Spinal cord (tissue), 10 donors: ENCODE results near the gene VIT. TPM values are rescaled to one million over a fixed set of nuclear protein-coding genes. Genes with fewer than 3 reads are reported as not detected.

Source experiments
- DNase-seq, 6 donors: peaks; one replicate each; pipeline versions ENCODE4 v3.0.0 to v3.0.0-alpha.2; 2013 to 2015; ENCODE audit warnings: low spot score in 6 of 6, low read depth in 4 of 6
- H3K27ac ChIP-seq: one replicate; pipeline ENCODE4 v1.5.1; 2013; ENCODE audit warnings: low read depth, low read length, control low read depth
- H3K27me3 ChIP-seq: one replicate; pipeline ENCODE4 v1.6.1; 2013; ENCODE audit warnings: low read length; ENCODE audit not compliant: control insufficient read depth, insufficient read depth
- H3K36me3 ChIP-seq: one replicate; pipeline ENCODE4 v1.6.1; 2013; ENCODE audit warnings: low read length; ENCODE audit not compliant: control insufficient read depth, insufficient read depth
- H3K4me1 ChIP-seq: one replicate; pipeline ENCODE4 v1.6.1; 2013; ENCODE audit warnings: low read length; ENCODE audit not compliant: control insufficient read depth, insufficient read depth
- H3K4me3 ChIP-seq: one replicate; pipeline ENCODE4 v1.5.1; 2013; ENCODE audit warnings: low read depth, low read length, control low read depth
- H3K9me3 ChIP-seq: one replicate; pipeline ENCODE4 v1.6.1; 2013; ENCODE audit warnings: low read length; ENCODE audit not compliant: control insufficient read depth, insufficient read depth
- WGBS: methylation state at CpG from one replicate; pipeline ENCODE4 v1.1.5; 2013; ENCODE audit warnings: missing lambda C conversion rate; ENCODE audit not compliant: insufficient coverage; 5-methylcytosine and 5-hydroxymethylcytosine counted together
- polyA plus RNA-seq, 2 donors: library from polyadenylated mRNA; unstranded; fragments of 120-200 nt; gene quantifications; one replicate each; pipeline ENCODE4 v1.2.1, GENCODE V29; 2013; ENCODE audit not compliant: insufficient read length in 2 of 2
- total RNA-seq, 2 donors: library from RNA; depleted of rRNA in 1 of 2; stranded (reverse); fragments of 120-200 nt in 1 of 2; fragments of >200 nt in 1 of 2; gene quantifications; one replicate each; pipeline versions ENCODE4 v1.2.3 to v1.2.4, GENCODE V29; 2013 to 2014
- donor health status: healthy.

Gene VIT
- total and polyA plus RNA-seq, 4 donors, result 1.3 to 3.8 (median 1.5) TPM; not detected in 1

DNA sequence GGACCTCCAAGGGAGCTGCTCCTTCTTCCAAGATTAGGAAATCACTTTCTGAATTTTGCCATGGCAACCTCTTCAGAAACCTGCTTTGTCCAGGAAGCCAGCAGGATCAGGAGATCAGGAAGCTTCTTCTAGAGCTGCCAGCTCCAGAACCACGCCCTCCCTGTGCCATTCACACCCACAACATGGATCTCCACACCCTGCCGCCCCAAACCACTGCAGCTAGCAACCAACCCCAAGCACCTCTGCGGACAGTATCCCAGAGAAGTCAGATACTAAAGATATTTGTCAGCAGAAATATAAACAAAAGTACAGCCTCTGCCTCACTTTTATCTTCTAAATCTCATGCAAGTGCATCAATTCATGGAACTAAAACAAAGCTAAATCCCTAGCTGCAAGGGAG, 106.4 kb downstream of the VIT start:
- Histone ChIP-seq H3K27ac (no peak overlapping the region), H3K9me3 (no peaks in the 10 kb centered on the region), H3K36me3 (no peaks in the 10 kb centered on the region), H3K27me3 (no peaks in the 10 kb centered on the region), H3K4me3 (no peak overlapping the region), H3K4me1 (no peaks in the 10 kb centered on the region)
- DNase-seq, result no peak
- 100% methylated on average over 2 of the region's 3 CpGs for WGBS

DNA sequence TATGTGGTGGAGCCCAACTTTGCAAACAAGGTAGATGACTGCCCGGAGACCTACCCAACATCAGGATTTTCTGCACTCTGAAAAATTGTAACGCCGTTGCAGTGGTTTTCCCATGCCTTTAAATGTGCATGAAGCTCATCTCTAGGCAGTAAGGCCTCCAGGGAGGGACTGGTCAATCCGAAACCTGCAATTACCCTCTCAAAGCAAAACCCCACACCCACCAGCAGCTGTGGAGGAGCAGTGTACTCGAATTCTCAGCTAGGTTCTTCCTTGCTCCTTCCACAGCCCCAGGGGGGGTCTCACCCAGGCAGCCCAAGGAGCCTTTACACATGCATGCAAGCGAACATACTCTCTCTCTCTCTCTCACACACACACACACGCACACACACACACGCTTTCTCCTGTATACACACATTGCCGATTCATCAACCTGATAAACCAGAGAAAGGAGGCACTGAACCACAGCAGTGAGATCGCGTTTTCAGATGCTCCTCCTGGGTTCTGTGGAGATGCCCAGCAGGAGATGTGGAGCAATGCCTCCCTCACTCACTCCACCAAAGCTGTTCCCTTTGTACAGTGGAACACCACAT, 109.2 kb downstream of the VIT start:
- Histone ChIP-seq H3K9me3 (no peaks in the 10 kb centered on the region), H3K4me1 (no peaks in the 10 kb centered on the region), H3K4me3 (no peak overlapping the region), H3K27ac (no peak overlapping the region), H3K27me3 (no peaks in the 10 kb centered on the region), H3K36me3 (no peaks in the 10 kb centered on the region)
- DNase-seq, result no peak
- WGBS, result 80% methylated on average over 11 of the region's 11 CpGs

DNA sequence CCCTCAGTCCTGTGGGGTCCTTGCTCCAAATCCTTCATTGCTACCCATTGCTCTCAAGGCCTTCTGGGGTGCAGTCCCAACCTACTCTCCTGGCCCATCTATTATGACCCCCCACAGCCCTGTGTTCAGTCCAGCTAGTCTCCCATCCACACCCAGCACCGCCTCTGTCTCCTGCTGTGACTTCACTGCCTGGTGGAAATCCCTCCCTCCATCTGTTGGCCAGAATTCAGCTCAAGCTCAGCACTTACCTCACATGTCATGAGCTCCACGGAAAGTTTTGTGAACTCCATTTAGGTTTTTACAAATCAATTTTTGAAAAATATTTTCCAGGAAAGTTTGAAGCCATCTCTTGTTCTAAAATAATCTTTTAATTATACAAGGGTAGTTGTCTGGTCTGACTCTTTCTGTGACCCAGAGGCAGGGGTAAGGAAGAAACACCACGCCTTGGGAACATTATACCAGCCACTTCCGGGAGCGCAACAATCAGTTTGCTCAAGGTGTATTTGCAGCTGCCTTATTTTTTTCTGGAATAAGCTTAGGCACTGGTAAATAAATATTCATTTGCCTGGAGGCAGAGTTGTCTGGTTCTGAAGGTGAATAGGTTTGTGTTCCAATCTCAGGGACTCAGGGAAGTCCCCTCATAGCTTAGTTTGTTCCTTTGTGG, 110.8 kb downstream of the VIT start:
- no peak overlapping the region for H3K4me3 ChIP-seq
- no peak overlapping the region for H3K27ac ChIP-seq
- no peaks in the 10 kb centered on the region for H3K27me3 ChIP-seq
- no peaks in the 10 kb centered on the region for H3K4me1 ChIP-seq
- DNase-seq, result no peak
- WGBS, result 91% methylated on average over 4 of the region's 5 CpGs
- no peaks in the 10 kb centered on the region for H3K9me3 ChIP-seq
- H3K36me3 ChIP-seq, result no peaks in the 10 kb centered on the region

DNA sequence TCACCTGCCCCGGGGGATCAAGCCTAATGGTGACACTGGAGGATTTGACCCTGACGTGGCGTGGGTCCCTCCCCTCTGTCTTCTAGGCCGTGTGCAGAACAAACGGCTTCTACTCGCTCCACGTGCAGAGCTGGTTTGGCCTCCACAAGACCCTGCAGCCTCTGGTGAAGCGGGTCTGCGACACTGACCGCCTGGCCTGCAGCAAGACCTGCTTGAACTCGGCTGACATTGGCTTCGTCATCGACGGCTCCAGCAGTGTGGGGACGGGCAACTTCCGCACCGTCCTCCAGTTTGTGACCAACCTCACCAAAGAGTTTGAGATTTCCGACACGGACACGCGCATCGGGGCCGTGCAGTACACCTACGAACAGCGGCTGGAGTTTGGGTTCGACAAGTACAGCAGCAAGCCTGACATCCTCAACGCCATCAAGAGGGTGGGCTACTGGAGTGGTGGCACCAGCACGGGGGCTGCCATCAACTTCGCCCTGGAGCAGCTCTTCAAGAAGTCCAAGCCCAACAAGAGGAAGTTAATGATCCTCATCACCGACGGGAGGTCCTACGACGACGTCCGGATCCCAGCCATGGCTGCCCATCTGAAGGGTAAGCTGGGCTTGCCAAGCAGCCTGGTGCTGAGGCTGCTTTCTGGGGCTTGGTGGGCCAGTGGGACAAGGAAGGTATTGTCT, 112.0 kb downstream of the VIT start:
- no peak for DNase-seq
- no peaks in the 10 kb centered on the region for H3K4me1 ChIP-seq
- no peaks in the 10 kb centered on the region for H3K9me3 ChIP-seq
- H3K4me3 ChIP-seq, result no peak overlapping the region
- 96% methylated on average over 35 of the region's 35 CpGs for WGBS
- no peaks in the 10 kb centered on the region for H3K27me3 ChIP-seq
- H3K36me3 ChIP-seq, result no peaks in the 10 kb centered on the region
- no peak overlapping the region for H3K27ac ChIP-seq

DNA sequence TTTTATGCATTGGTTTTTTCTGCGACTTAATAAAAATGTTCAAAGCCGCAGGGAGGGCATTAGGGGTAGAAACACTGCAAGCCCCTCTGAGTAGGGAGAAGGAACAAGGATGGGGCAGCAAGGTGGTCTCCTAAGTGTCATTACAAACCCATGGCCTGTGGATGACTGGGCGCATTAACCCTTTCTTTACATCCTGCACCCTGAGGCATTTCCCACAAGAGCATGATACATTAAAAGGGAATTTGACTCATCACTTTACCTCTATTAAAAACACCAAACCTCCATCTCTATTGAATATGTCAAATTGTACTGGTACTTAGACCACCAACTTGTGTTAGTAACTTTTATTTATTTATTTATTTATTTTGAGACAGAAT, 112.5 kb downstream of the VIT start:
- no peak overlapping the region for H3K4me3 ChIP-seq
- H3K4me1 ChIP-seq, result no peaks in the 10 kb centered on the region
- H3K27me3 ChIP-seq, result no peaks in the 10 kb centered on the region
- no peaks in the 10 kb centered on the region for H3K9me3 ChIP-seq
- DNase-seq, result no peak
- H3K36me3 ChIP-seq, result no peaks in the 10 kb centered on the region
- 100% methylated on average over 2 of the region's 3 CpGs for WGBS
- no peak overlapping the region for H3K27ac ChIP-seq

- no peak for DNase-seq
Measured at GRCh38 chr2:36811071-36811470, 114.6 kb downstream of the VIT start.

GRCh38 chr2:36812196-36812595, 115.7 kb downstream of the VIT start:
- Histone ChIP-seq H3K4me1 (no peaks in the 10 kb centered on the region), H3K9me3 (no peaks in the 10 kb centered on the region)

More at GRCh38 chr2:36811071-36811470, 114.6 kb downstream of the VIT start:
- H3K4me1 ChIP-seq, result no peaks in the 10 kb centered on the region
- no peak overlapping the region for H3K27ac ChIP-seq
- no peaks in the 10 kb centered on the region for H3K27me3 ChIP-seq
- no peak overlapping the region for H3K4me3 ChIP-seq
- H3K36me3 ChIP-seq, result no peaks in the 10 kb centered on the region
- no peaks in the 10 kb centered on the region for H3K9me3 ChIP-seq
- WGBS, result 89% methylated on average over 5 of the region's 5 CpGs

DNA sequence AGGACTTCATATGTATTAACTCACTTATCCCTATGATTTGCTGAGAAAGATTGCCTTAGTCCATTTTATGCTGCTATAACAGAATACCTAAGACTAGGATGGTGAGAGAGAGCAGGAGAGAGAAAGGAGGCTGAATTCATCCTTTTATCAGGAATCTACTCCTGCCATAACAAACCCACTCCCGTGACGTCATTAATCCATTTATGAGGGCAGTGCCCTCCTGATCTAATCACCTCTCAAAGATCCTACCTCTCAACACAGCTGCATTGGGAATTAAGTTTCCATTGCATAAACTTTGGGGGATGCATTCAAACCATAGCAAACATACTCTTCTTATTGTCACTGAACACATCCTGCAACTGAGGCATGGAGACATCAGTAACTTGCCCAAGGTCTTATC, 122.0 kb downstream of the VIT start:
- H3K9me3 ChIP-seq, result no peaks in the 10 kb centered on the region
- H3K4me3 ChIP-seq, result no peak overlapping the region
- H3K27me3 ChIP-seq, result no peaks in the 10 kb centered on the region
- WGBS, result 100% methylated on average over 2 of the region's 2 CpGs
- H3K36me3 ChIP-seq, result no peaks in the 10 kb centered on the region
- no peak for DNase-seq
- H3K4me1 ChIP-seq, result peaks cover 8% of the 10 kb centered on the region
- no peak overlapping the region for H3K27ac ChIP-seq

More at GRCh38 chr2:36812196-36812595, 115.7 kb downstream of the VIT start:
- DNase-seq, result no peak
- no peak overlapping the region for H3K27ac ChIP-seq
- no peaks in the 10 kb centered on the region for H3K36me3 ChIP-seq
- no peaks in the 10 kb centered on the region for H3K27me3 ChIP-seq
- WGBS, result 54% methylated on average over 6 of the region's 6 CpGs
- H3K4me3 ChIP-seq, result no peak overlapping the region

DNA sequence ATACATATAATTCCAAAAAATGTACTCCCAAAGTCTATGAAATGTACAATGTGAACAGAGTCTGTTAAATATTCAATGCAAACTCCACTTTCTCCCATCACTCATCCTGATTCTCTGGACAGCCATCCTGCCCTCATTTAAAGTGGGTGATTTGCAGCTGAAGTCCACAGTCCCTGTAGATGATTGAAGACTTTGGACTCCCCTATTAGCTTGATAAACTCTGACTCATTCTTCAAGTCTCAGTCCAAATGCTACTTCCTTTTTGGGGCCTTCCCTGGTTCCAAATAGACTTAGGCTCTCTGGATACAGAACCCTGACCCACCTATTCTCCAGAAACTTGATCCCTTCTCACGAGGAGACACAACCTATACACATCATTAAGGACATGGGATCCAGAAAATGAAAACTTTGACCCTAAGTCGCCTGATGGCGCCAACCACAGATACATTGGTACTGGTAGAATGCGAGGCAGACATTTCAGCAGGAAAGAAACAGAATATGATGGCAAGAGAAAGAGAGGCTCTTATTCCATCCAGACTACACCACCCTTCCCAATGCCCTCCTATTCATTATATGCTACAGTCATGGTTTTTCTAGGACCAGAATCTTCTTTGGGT, 122.7 kb downstream of the VIT start:
- Histone ChIP-seq H3K36me3 (no peaks in the 10 kb centered on the region), H3K4me1 (peaks cover 8% of the 10 kb centered on the region), H3K27me3 (no peaks in the 10 kb centered on the region), H3K27ac (no peak overlapping the region), H3K4me3 (no peak overlapping the region), H3K9me3 (no peaks in the 10 kb centered on the region)
- no peak for DNase-seq
- 80% methylated on average over 1 of the region's 4 CpGs for WGBS
